Vagina (tissue), 2 donors: ENCODE data around the gene UBN1.

Experiments
- CTCF ChIP-seq, 3 experiments: fragments of 450-650 bp in 2 of 3; fragments of 200-600 bp in 1 of 3; sonication (generic) in 1 of 3; IDR thresholded peaks; one replicate each; pipeline ENCODE4 v1.5.1; 2017 to 2019; ENCODE audit warnings: antibody characterized with exemption in 3 of 3, mild to moderate bottlenecking in 2 of 3, moderate library complexity in 2 of 3
- POLR2A ChIP-seq, 2 donors: fragments of 450-650 bp; IDR thresholded peaks; one replicate each; pipeline ENCODE4 v1.6.1; 2017; ENCODE audit warnings: antibody characterized with exemption in 2 of 2, mild to moderate bottlenecking in 2 of 2, moderate library complexity in 2 of 2

GRCh38 chr16:4811773-4812172 lies 35.5 kb upstream of the UBN1 start:
- no peak for TF ChIP-seq POLR2A (IDR thresholded peaks at IDR 0.05)
- no peak for TF ChIP-seq CTCF (IDR thresholded peaks at IDR 0.05)
